ENCODE measurements around the gene MYH3. TPM values are rescaled to one million over a fixed set of nuclear protein-coding genes. Genes with fewer than 3 reads are reported as not detected.

Gene MYH3
- total and polyA plus RNA-seq, 10 of the 15 experiments (the other 5 are each of a cell fraction or from before 2014, with no cell fraction given): 0.14 to 1.4 (median 0.71) TPM

DNA sequence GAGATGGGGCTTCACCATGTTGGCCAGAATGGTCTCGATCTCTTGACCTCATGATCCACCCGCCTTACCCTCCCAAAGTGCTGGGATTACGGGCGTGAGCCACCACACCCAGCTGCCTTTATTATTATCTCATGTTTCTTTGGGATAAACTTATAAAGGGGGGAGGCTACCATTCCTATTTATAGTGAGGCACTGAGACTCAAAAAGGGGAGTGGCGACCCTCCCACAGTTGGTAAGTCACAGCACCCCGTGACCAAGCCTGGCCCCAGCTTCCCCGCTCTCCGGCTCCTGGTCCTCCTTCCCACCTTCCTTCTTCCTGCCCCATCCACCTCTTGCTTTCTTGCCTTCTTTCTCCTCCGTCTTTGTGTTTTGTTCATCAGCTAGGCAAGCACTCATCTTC lies 5.2 kb downstream of the MYH3 start (continued):
- TF ChIP-seq, protein P1, sequence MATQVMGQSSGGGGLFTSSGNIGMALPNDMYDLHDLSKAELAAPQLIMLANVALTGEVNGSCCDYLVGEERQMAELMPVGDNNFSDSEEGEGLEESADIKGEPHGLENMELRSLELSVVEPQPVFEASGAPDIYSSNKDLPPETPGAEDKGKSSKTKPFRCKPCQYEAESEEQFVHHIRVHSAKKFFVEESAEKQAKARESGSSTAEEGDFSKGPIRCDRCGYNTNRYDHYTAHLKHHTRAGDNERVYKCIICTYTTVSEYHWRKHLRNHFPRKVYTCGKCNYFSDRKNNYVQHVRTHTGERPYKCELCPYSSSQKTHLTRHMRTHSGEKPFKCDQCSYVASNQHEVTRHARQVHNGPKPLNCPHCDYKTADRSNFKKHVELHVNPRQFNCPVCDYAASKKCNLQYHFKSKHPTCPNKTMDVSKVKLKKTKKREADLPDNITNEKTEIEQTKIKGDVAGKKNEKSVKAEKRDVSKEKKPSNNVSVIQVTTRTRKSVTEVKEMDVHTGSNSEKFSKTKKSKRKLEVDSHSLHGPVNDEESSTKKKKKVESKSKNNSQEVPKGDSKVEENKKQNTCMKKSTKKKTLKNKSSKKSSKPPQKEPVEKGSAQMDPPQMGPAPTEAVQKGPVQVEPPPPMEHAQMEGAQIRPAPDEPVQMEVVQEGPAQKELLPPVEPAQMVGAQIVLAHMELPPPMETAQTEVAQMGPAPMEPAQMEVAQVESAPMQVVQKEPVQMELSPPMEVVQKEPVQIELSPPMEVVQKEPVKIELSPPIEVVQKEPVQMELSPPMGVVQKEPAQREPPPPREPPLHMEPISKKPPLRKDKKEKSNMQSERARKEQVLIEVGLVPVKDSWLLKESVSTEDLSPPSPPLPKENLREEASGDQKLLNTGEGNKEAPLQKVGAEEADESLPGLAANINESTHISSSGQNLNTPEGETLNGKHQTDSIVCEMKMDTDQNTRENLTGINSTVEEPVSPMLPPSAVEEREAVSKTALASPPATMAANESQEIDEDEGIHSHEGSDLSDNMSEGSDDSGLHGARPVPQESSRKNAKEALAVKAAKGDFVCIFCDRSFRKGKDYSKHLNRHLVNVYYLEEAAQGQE (IDR thresholded peaks at IDR 0.05; ENCODE audit: low read depth, low read length): no peak

DNA sequence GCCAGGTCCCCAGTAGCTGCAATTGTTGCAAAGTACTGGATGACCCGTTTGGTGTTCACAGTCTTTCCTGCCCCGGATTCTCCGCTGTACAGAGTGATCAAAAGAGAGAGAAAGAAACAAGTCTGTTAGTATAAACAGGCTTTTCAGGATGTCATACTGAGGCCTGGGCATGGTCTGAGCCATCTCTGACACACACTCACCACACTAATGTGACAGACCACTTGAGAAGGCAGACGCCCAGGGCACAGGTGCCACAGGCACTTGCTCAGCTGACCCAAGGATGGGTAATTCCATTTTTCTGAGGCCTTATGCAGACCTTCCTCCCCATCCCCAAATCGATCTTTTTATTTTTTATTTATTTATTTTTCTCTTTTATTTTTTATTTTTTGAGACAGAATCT lies 7.5 kb downstream of the MYH3 start:
- in situ Hi-C loops (cut with MboI): loop anchor here (5.0 to 25.0 kb wide), 4 partner anchors 198 to 988 kb away; no protein-coding TSS in a partner anchor
- no peak overlapping the region for H2AFZ ChIP-seq (ENCODE audit: control insufficient read depth, low read depth, low read length)
- ChIA-PET RAD21 (ENCODE audit: unreplicated experiment) (interaction anchor here (1.0 kb wide), 1 partner anchor 195 kb away, joined by 3 read pairs; no protein-coding TSS in a partner anchor), CTCF (interaction anchor here (0.6 to 1.4 kb wide), 5 partner anchors 12 to 195 kb away, joined by 3 to 4 read pairs (median 4); no protein-coding TSS in a partner anchor), SMC1A (ENCODE audit: uncharacterized antibody, unreplicated experiment) (interaction anchor here (1.6 kb wide), 1 partner anchor 195 kb away, joined by 3 read pairs; no protein-coding TSS in a partner anchor), POLR2A (no interaction called here)
- H3K27me3 ChIP-seq (replicated peaks in 1 of 2; ENCODE audit: control insufficient read depth in 2 of 2, insufficient read depth in 2 of 2, low read length in 1 of 2): no peaks in the 10 kb centered on the region
- no peak for TF ChIP-seq CBX3 (IDR thresholded peaks at IDR 0.05; ENCODE audit: borderline replicate concordance, low read depth)
- TF ChIP-seq TCF7 (IDR thresholded peaks at IDR 0.05; ENCODE audit: borderline replicate concordance): no peak
- no peak for TF ChIP-seq CHD2 (IDR thresholded peaks at IDR 0.05; ENCODE audit: borderline replicate concordance, low read depth, low read length)
- no peak for TF ChIP-seq RAD21 (IDR thresholded peaks at IDR 0.05; ENCODE audit: insufficient read depth, low read depth, low read length)
- no peak for TF ChIP-seq TBL1XR1 (IDR thresholded peaks at IDR 0.05; ENCODE audit: low read depth, low read length)
- no peak for TF ChIP-seq POLR2AphosphoS5 (IDR thresholded peaks at IDR 0.05; ENCODE audit: low read length)
- no peak for TF ChIP-seq CBX5 (IDR thresholded peaks at IDR 0.05; ENCODE audit: low read depth)
- TF ChIP-seq POU2F2 (IDR thresholded peaks at IDR 0.05; ENCODE audit: borderline replicate concordance, low read depth, low read length): no peak
- no peak for TF ChIP-seq ZBED1 (IDR thresholded peaks at IDR 0.05; ENCODE audit: borderline replicate concordance)
- no peak for TF ChIP-seq NFYA (IDR thresholded peaks at IDR 0.05; ENCODE audit: borderline replicate concordance, low read depth, low read length)
- TF ChIP-seq, protein P2, sequence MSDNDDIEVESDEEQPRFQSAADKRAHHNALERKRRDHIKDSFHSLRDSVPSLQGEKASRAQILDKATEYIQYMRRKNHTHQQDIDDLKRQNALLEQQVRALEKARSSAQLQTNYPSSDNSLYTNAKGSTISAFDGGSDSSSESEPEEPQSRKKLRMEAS (IDR thresholded peaks at IDR 0.05; ENCODE audit: low read depth, low read length): no peak
- no peak for TF ChIP-seq ASH2L (IDR thresholded peaks at IDR 0.05; ENCODE audit: borderline replicate concordance, low read depth)
- no peak for TF ChIP-seq PAX5 (IDR thresholded peaks at IDR 0.05; ENCODE audit: borderline replicate concordance, low read depth, low read length)
- no peak for TF ChIP-seq TARDBP (IDR thresholded peaks at IDR 0.05; ENCODE audit: borderline replicate concordance)
- TF ChIP-seq, protein P3, sequence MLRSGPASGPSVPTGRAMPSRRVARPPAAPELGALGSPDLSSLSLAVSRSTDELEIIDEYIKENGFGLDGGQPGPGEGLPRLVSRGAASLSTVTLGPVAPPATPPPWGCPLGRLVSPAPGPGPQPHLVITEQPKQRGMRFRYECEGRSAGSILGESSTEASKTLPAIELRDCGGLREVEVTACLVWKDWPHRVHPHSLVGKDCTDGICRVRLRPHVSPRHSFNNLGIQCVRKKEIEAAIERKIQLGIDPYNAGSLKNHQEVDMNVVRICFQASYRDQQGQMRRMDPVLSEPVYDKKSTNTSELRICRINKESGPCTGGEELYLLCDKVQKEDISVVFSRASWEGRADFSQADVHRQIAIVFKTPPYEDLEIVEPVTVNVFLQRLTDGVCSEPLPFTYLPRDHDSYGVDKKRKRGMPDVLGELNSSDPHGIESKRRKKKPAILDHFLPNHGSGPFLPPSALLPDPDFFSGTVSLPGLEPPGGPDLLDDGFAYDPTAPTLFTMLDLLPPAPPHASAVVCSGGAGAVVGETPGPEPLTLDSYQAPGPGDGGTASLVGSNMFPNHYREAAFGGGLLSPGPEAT (IDR thresholded peaks at IDR 0.05; ENCODE audit: low read depth): no peak
- no peak for TF ChIP-seq HDAC6 (IDR thresholded peaks at IDR 0.05; ENCODE audit: unreplicated experiment)
- no peak overlapping the region for H3K9ac ChIP-seq (ENCODE audit: control insufficient read depth, insufficient read depth, low read length)
- DNase-seq (ENCODE audit: low read depth, low spot score) (no peak), ATAC-seq (no peak), FAIRE-seq (no peak)
- H4K20me1 ChIP-seq (ENCODE audit: control insufficient read depth, insufficient read depth): no peaks in the 10 kb centered on the region
- no peak overlapping the region for H3K4me2 ChIP-seq (ENCODE audit: control insufficient read depth, insufficient read depth)
- no peaks in the 10 kb centered on the region for H3K9me3 ChIP-seq (replicated peaks; ENCODE audit: control insufficient read depth, insufficient read depth, low read length)
- intact Hi-C loops (cut with micrococcal nuclease; ENCODE audit: unreplicated experiment): no loop called here
- H3K4me3 ChIP-seq: no peak overlapping the region
- no peaks in the 10 kb centered on the region for H3K79me2 ChIP-seq (ENCODE audit: control insufficient read depth, insufficient read depth, low read length)
- no peaks in the 10 kb centered on the region for H3K4me1 ChIP-seq (ENCODE audit: control insufficient read depth, insufficient read depth, low read length)
- 51% methylated on average over 5 of the region's 5 CpGs for WGBS (ENCODE audit: insufficient coverage, insufficient replicate concordance, low lambda C conversion rate, missing lambda C conversion rate)
- no peak overlapping the region for H3K27ac ChIP-seq (ENCODE audit: control insufficient read depth, insufficient read depth)
- BruUV-seq (replicated peaks): no TSS peak
- H3K36me3 ChIP-seq (ENCODE audit: control insufficient read depth in 2 of 2, insufficient read depth in 2 of 2, low read length in 1 of 2): no peaks in the 10 kb centered on the region

Data from GM12878 (cell line).